ENCODE data around the gene TYROBP.
"Not testable (repeated sequence)": the region's sequence is repeated elsewhere in the genome, so short reads cannot be mapped to it uniquely, and the experiment has no call there.

TYROBP gene

GRCh38 chr19:35931161-35931873 lies 23.2 kb upstream of the TYROBP start:
- DNase-seq, result peak; percentile 99

- no peak for DNase-seq
Measured at GRCh38 chr19:35929876-35930275, 21.8 kb upstream of the TYROBP start.

- no peak for DNase-seq
Measured at GRCh38 chr19:35928507-35928906, 20.4 kb upstream of the TYROBP start.

GRCh38 chr19:35925501-35925900 lies 17.4 kb upstream of the TYROBP start:
- no peak for DNase-seq

- no peak for DNase-seq
Measured at GRCh38 chr19:35921012-35921411, 12.9 kb upstream of the TYROBP start.

- no peak for DNase-seq
Measured at GRCh38 chr19:35919306-35919705, 11.2 kb upstream of the TYROBP start.

GRCh38 chr19:35915443-35915842 lies 7.3 kb upstream of the TYROBP start:
- no peak for DNase-seq

- DNase-seq, result no peak
Measured at GRCh38 chr19:35913589-35913988, 5.5 kb upstream of the TYROBP start.

- DNase-seq, result peak; percentile 40
Measured at GRCh38 chr19:35911790-35912189, 3.7 kb upstream of the TYROBP start.

GRCh38 chr19:35911173-35911572 lies 3.1 kb upstream of the TYROBP start:
- no peak for DNase-seq

GRCh38 chr19:35910355-35910754 lies 2.3 kb upstream of the TYROBP start:
- not testable (repeated sequence) for DNase-seq

- DNase-seq, result no peak
Measured at GRCh38 chr19:35909684-35910035, 1.6 kb upstream of the TYROBP start.

- DNase-seq, result no peak
Measured at GRCh38 chr19:35908973-35909683, 1.0 kb upstream of the TYROBP start.

- no peak for DNase-seq
Measured at GRCh38 chr19:35907377-35907745, 734 bp downstream of the TYROBP start.

- DNase-seq, result no peak
Measured at GRCh38 chr19:35905178-35905727, 2.8 kb downstream of the TYROBP start.

GRCh38 chr19:35904311-35905068 lies 3.6 kb downstream of the TYROBP start:
- DNase-seq, result no peak

GRCh38 chr19:35903550-35904179 lies 4.4 kb downstream of the TYROBP start:
- no peak for DNase-seq

GRCh38 chr19:35902870-35903475 lies 5.1 kb downstream of the TYROBP start:
- no peak for DNase-seq

- no peak for DNase-seq
Measured at GRCh38 chr19:35901854-35902661, 6.0 kb downstream of the TYROBP start, which contains the start of gene HCST. Gene HCST (plus strand): TSS chr19:35902529. CDS start chr19:35902594, 65 bp downstream.

- DNase-seq, result no peak
Measured at GRCh38 chr19:35901055-35901644, 6.9 kb downstream of the TYROBP start.

- peak; percentile 69 for DNase-seq
Measured at GRCh38 chr19:35899547-35900214, 8.4 kb downstream of the TYROBP start.
